HFFc6 (cell line): ENCODE results near the gene UBE2L5. TPM values are rescaled to one million over a fixed set of nuclear protein-coding genes. Genes with fewer than 3 reads are reported as not detected.
"Not testable (repeated sequence)": the region's sequence is repeated elsewhere in the genome, so short reads cannot be mapped to it uniquely, and the experiment has no call there.

Experiments used
- DNase-seq: peaks from one replicate; pipeline ENCODE4 v3.0.0-alpha.2; 2018
- H3K27ac Mint-ChIP-seq: 2 replicates; pipeline ENCODE4 v1.8.0; 2020; ENCODE audit warnings: mild to moderate bottlenecking, mixed read lengths
- H3K27me3 Mint-ChIP-seq: 2 replicates; pipeline ENCODE4 v1.8.0; 2021; ENCODE audit warnings: mild to moderate bottlenecking, moderate library complexity, mixed read lengths; ENCODE audit not compliant: insufficient read depth
- H3K36me3 Mint-ChIP-seq: 2 replicates; pipeline ENCODE4 v1.8.0; 2021; ENCODE audit warnings: low read depth, mixed read lengths
- H3K4me1 Mint-ChIP-seq: 2 replicates; pipeline ENCODE4 v1.8.0; 2020; ENCODE audit warnings: low read depth, mixed read lengths
- H3K4me3 Mint-ChIP-seq: 2 replicates; pipeline ENCODE4 v1.8.0; 2020; ENCODE audit warnings: mild to moderate bottlenecking, moderate library complexity, mixed read lengths
- H3K9me3 Mint-ChIP-seq: 2 replicates; pipeline ENCODE4 v1.8.0; 2020; ENCODE audit warnings: mild to moderate bottlenecking, mixed read lengths
- total RNA-seq, 6 experiments: library from RNA; stranded (reverse); fragmentation: NEBNext Ultra II Directional; extraction: Animal tissue kit (Norgen Biotek cat#: 25700); gene quantifications; 2 replicates in 1 of 6; 3 replicates in 5 of 6; pipeline ENCODE4 v1.2.3, GENCODE V29; 2021
- TF ChIP-seq, protein P1 (sequence below): fragments of 200-600 bp; sonication (generic); IDR thresholded peaks from 2 replicates; pipeline ENCODE4 v1.5.0; 2021; ENCODE audit warnings: antibody characterized with exemption, mild to moderate bottlenecking

The UBE2L5 gene
- total RNA-seq, 6 experiments from 2014 or later: 0.21 TPM; not detected in 5

DNA sequence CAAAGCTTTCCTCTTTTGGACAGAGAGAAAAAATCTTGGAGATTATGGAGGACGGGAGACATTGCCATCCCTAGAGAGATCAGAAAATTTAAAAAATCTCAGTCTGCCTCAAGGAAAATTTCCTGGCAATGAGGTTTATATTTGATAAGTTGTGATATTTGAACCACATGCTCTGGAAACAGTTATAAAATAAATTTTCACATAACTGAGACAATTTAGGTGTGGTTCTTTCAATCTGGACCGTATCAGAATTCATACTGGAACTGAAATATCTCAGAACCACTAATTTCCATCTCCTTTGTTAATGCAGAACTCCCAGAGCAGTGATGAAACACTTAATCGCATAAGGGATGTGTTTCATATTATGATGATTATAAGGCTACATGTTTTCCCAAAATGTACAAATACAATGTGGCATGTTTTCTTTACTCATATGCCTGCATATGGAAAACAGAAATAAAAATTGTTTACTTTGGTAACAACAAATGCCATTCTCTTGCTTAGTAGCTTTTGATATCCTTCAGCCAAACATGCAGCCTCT lies 13.7 kb downstream of the UBE2L5 start:
- DNase-seq: no peak

DNA sequence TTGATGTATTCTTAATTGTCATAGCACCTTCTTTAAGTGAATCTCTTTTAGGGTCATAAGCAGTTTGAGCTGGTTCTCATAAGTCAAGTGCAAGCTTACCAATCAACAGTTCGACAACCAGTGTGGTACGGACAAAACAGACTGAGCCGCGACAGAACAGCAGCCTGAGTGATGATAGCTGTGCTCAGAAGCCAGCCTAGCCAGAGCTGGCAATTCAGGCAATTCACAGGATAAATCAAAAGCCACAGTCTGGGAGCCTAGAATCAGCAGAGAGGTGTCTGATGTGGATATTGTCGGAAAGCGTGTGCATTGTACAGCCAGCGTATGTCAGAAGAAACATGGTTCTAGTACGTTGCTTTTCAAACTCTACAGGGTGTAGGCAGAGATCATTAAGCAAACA lies 14.9 kb downstream of the UBE2L5 start:
- H3K4me1 Mint-ChIP-seq: peaks cover 5% of the 10 kb centered on the region
- H3K9me3 Mint-ChIP-seq: no peaks in the 10 kb centered on the region
- TF ChIP-seq, protein P1, sequence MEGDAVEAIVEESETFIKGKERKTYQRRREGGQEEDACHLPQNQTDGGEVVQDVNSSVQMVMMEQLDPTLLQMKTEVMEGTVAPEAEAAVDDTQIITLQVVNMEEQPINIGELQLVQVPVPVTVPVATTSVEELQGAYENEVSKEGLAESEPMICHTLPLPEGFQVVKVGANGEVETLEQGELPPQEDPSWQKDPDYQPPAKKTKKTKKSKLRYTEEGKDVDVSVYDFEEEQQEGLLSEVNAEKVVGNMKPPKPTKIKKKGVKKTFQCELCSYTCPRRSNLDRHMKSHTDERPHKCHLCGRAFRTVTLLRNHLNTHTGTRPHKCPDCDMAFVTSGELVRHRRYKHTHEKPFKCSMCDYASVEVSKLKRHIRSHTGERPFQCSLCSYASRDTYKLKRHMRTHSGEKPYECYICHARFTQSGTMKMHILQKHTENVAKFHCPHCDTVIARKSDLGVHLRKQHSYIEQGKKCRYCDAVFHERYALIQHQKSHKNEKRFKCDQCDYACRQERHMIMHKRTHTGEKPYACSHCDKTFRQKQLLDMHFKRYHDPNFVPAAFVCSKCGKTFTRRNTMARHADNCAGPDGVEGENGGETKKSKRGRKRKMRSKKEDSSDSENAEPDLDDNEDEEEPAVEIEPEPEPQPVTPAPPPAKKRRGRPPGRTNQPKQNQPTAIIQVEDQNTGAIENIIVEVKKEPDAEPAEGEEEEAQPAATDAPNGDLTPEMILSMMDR: no peak
- no peaks in the 10 kb centered on the region for H3K36me3 Mint-ChIP-seq
- no peak for DNase-seq
- H3K27me3 Mint-ChIP-seq: no peaks in the 10 kb centered on the region; the same call in 1 of the 2 replicates
- H3K27ac Mint-ChIP-seq: no peak overlapping the region
- no peak overlapping the region for H3K4me3 Mint-ChIP-seq

More for the DNA sequence above, 13.7 kb downstream of the UBE2L5 start:
- H3K36me3 Mint-ChIP-seq: no peaks in the 10 kb centered on the region
- H3K27ac Mint-ChIP-seq: no peak overlapping the region
- H3K9me3 Mint-ChIP-seq: no peaks in the 10 kb centered on the region
- H3K4me1 Mint-ChIP-seq: peaks cover 12% of the 10 kb centered on the region
- no peaks in the 10 kb centered on the region; the same call in 1 of the 2 replicates for H3K27me3 Mint-ChIP-seq
- H3K4me3 Mint-ChIP-seq: no peak overlapping the region
- TF ChIP-seq, protein P1: no peak

DNA sequence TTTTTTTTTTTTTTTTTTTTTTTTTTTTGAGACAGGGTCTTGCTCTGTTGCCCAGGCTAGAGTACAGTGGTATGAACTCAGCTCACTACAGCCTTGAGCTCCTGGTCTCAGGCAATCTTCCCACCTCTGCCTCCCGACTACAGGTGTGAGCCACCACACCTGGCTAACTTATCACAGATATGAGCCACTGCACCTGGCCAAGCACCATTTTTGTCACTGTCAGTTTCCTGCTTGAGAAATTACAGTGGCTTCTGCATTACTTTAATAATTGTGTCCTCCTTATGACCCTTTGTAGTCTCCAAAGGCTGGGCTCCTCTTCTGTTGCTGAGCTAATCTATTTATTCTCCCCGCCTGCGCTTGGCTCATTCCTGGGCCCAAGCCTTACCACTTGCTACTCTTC lies 16.0 kb downstream of the UBE2L5 start:
- H3K27ac Mint-ChIP-seq: no peak overlapping the region
- no peak for DNase-seq
- no peaks in the 10 kb centered on the region; the same call in 1 of the 2 replicates for H3K27me3 Mint-ChIP-seq
- no peaks in the 10 kb centered on the region for H3K36me3 Mint-ChIP-seq
- TF ChIP-seq, protein P1: no peak
- H3K4me1 Mint-ChIP-seq: peaks cover 5% of the 10 kb centered on the region
- no peak overlapping the region for H3K4me3 Mint-ChIP-seq
- no peaks in the 10 kb centered on the region for H3K9me3 Mint-ChIP-seq

DNA sequence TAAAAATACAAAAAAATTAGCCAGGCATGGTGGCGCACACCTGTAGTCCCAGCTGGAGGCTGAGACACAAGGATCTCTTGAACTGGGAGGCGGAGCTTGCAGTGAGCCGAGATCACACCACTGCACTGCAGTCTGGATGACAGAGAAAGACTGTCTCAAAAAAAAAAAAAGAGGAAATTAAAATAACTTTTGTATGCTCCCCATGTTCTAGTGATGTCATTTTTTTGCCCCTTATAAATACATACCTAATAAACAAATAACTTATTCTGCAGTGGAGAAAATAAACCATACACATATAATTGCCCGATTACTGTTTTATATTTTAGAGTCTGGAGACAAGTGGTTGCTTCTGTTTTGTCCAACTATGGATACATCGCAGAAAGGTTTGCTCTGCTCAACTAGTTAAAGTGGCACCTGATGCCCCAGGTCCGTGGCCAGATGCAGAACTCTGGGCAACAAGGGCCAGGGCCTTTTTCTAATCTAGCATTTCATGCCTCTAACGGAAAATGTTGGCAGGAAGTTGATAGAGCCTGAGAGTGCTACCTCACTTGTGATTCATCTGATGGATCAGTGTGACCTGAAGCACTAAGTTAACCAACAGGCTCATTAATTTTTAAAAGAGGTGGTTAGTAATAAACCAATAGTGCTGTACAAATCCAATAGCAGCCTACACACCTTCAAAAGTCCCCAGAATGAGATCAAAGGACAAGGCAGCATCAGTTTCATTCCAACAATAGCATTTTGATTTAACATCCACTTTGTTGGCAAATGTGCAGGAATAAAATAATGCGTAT lies 18.8 kb downstream of the UBE2L5 start:
- Mint-ChIP-seq H3K27ac (no peak overlapping the region), H3K27me3 (peaks cover 2% of the 10 kb centered on the region; the same call in 1 of the 2 replicates), H3K36me3 (no peaks in the 10 kb centered on the region), H3K4me3 (no peak overlapping the region), H3K4me1 (peaks cover 10% of the 10 kb centered on the region), H3K9me3 (no peaks in the 10 kb centered on the region)
- no peak for DNase-seq
- TF ChIP-seq, protein P1: no peak

DNA sequence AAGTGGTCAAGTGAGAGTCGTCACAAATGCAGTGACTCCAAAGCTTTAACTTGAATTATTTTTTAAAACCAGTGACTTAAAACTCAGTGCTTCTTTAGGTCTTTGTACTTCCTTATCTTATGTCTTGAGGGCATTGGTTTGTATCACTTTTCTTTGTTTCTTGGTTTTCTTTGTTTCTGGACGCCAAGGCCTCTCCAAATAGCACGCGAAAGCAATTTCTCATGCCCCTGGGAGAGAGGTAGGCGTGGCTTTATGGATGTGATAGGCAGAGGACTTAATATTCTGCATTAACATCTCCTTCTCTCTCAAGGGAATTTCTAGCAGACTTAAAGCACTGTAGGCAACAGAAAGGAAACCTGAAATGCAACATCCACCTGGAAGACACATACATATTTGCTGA lies 20.6 kb downstream of the UBE2L5 start:
- H3K9me3 Mint-ChIP-seq: no peaks in the 10 kb centered on the region
- H3K27ac Mint-ChIP-seq: no peak overlapping the region
- TF ChIP-seq, protein P1: no peak
- H3K4me1 Mint-ChIP-seq: peaks cover 14% of the 10 kb centered on the region
- H3K36me3 Mint-ChIP-seq: no peaks in the 10 kb centered on the region
- H3K4me3 Mint-ChIP-seq: no peak overlapping the region
- no peak for DNase-seq
- peaks cover 2% of the 10 kb centered on the region; the same call in 1 of the 2 replicates for H3K27me3 Mint-ChIP-seq

DNA sequence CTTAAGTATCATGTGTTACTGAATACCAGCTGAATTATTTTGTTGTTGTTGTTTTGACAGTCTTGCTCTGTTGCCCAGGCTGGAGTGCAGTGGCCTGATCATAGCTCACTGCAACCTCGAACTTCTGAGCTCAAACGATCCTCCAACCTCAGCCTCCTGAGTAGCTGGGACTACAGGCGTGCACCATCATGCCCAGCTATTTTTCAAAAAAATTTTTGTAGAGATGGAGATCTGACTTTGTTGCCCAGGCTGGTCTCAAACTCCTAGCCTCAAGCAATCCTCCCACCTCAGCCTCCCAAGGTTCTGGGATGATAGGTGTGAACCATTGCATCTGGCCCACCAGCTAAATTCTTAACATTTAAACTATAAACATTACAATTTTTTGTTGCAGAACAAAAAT lies 21.2 kb downstream of the UBE2L5 start:
- H3K9me3 Mint-ChIP-seq, H3K27me3 Mint-ChIP-seq, H3K4me3 Mint-ChIP-seq, H3K27ac Mint-ChIP-seq, DNase-seq, H3K36me3 Mint-ChIP-seq: not testable (repeated sequence)
- peaks cover 14% of the 10 kb centered on the region for H3K4me1 Mint-ChIP-seq
